ENCODE data around the gene HLA-C.

The HLA-C gene

GRCh38 chr6:31222496-31222895 is 49.4 kb downstream of the HLA-C start:
- DNase-seq (ENCODE audit: extremely low spot score, insufficient read length, low read depth) (no peak), FAIRE-seq (no peak)
